GM18870 (cell line): ENCODE results near the gene LRSAM1.
A peak's percentile ranks its signal among the peaks of the same experiment; 100 is the strongest.

Experiments used
- ATAC-seq: cut with Tn5 transposase; IDR thresholded peaks from one replicate; pipeline ENCODE4 v1.9.1; 2021; ENCODE audit warnings: moderate library complexity; ENCODE audit not compliant: unreplicated experiment

The LRSAM1 gene

GRCh38 chr9:127424676-127424999 is 26.7 kb upstream of the LRSAM1 start:
- peak; percentile 8 for ATAC-seq

- no peak for ATAC-seq
Measured at GRCh38 chr9:127426756-127427155, 24.6 kb upstream of the LRSAM1 start.

GRCh38 chr9:127428348-127428747 is 23.0 kb upstream of the LRSAM1 start:
- no peak for ATAC-seq

GRCh38 chr9:127430415-127430814 is 20.9 kb upstream of the LRSAM1 start:
- ATAC-seq: no peak

GRCh38 chr9:127437497-127438264 is 13.6 kb upstream of the LRSAM1 start:
- ATAC-seq: no peak

GRCh38 chr9:127438394-127438793 is 12.9 kb upstream of the LRSAM1 start:
- ATAC-seq: no peak

GRCh38 chr9:127444283-127444920 is 6.9 kb upstream of the LRSAM1 start:
- ATAC-seq: no peak

- ATAC-seq: no peak
Measured at GRCh38 chr9:127444921-127445850, 6.1 kb upstream of the LRSAM1 start.

GRCh38 chr9:127445851-127446712 is 5.2 kb upstream of the LRSAM1 start:
- no peak for ATAC-seq

GRCh38 chr9:127446713-127447415 is 4.4 kb upstream of the LRSAM1 start:
- no peak for ATAC-seq

- ATAC-seq: no peak
Measured at GRCh38 chr9:127447416-127448111, 3.7 kb upstream of the LRSAM1 start.

- ATAC-seq: no peak
Measured at GRCh38 chr9:127448112-127448805, 3.1 kb upstream of the LRSAM1 start.

- ATAC-seq: no peak
Measured at GRCh38 chr9:127449332-127449966, 1.9 kb upstream of the LRSAM1 start.

GRCh38 chr9:127450243-127450760 is 1.0 kb upstream of the LRSAM1 start:
- no peak for ATAC-seq

- no peak for ATAC-seq
Measured at GRCh38 chr9:127451608-127451857, 223 bp downstream of the LRSAM1 start.

GRCh38 chr9:127451858-127452656 is 747 bp downstream of the LRSAM1 start:
- peak; percentile 7 for ATAC-seq

GRCh38 chr9:127452691-127453090 is 1.4 kb downstream of the LRSAM1 start:
- ATAC-seq: no peak
